Stimulated activated naive B cell treated with anti-CD40 and anti-IgM and Interleukin-4, amounts not matched to agents 10 μg/mL and 1 μg/mL and 100 μg/mL, for 72 hours (primary cell): Measurements from ENCODE around the gene NTN4.
A peak's percentile ranks its signal among the peaks of the same experiment; 100 is the strongest.

Source experiments
- ATAC-seq, 2 donors: fragments of 150-1000 bp; cut with Tn5 transposase; replicated peaks; 2 replicates each; pipeline ENCODE4 v1.10.0; 2021; ENCODE audit warnings: moderate library complexity in 1 of 2
- DNase-seq: peaks from one replicate; pipeline ENCODE4 v3.0.0; 2021
- H3K27ac Mint-ChIP-seq: one replicate; pipeline ENCODE4 v1.8.0; 2022; ENCODE audit warnings: mild to moderate bottlenecking, mixed read lengths
- H3K27me3 Mint-ChIP-seq, 2 donors: one replicate each; pipeline ENCODE4 v1.8.0; 2022; ENCODE audit warnings: mixed read lengths in 2 of 2
- H3K36me3 Mint-ChIP-seq, 2 donors: one replicate each; pipeline ENCODE4 v1.8.0; 2022; ENCODE audit warnings: mixed read lengths in 2 of 2, mild to moderate bottlenecking in 1 of 2
- H3K4me1 Mint-ChIP-seq, 2 donors: one replicate each; pipeline ENCODE4 v1.8.0; 2022; ENCODE audit warnings: mixed read lengths in 2 of 2, mild to moderate bottlenecking in 1 of 2
- H3K4me3 Mint-ChIP-seq, 2 donors: one replicate each; pipeline ENCODE4 v1.8.0; 2022; ENCODE audit warnings: mild to moderate bottlenecking in 2 of 2, mixed read lengths in 2 of 2, moderate library complexity in 1 of 2
- H3K9me3 Mint-ChIP-seq, 2 donors: one replicate each; pipeline ENCODE4 v1.8.0; 2022; ENCODE audit warnings: mixed read lengths in 2 of 2, mild to moderate bottlenecking in 1 of 2

NTN4 gene

DNA sequence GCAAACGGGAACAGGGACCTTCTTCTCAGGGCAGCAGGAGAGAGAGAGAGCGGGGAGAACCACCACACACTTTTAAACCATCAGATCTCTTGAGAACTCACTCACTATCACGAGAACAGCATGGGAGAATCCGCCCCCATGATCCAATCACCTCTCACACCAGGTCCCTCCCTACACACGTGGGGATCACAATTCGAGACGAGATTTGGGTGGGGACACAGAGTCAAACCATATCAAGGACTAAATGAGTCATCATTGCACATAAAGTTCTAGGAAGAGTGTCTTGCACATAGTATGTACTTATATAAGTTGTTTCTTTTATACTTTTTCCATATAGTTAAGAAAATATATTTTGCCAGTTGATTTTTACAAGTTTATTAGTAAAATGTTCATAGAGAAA lies 17.6 kb upstream of the NTN4 start:
- Mint-ChIP-seq H3K27ac (no peak overlapping the region), H3K9me3 (no peaks in the 10 kb centered on the region), H3K4me3 (no peak overlapping the region), H3K4me1 (no peaks in the 10 kb centered on the region), H3K36me3 (no peaks in the 10 kb centered on the region), H3K27me3 (peaks cover 24 to 27% of the 10 kb centered on the region in 2 donors)
- DNase-seq (no peak), ATAC-seq (no peak)

DNA sequence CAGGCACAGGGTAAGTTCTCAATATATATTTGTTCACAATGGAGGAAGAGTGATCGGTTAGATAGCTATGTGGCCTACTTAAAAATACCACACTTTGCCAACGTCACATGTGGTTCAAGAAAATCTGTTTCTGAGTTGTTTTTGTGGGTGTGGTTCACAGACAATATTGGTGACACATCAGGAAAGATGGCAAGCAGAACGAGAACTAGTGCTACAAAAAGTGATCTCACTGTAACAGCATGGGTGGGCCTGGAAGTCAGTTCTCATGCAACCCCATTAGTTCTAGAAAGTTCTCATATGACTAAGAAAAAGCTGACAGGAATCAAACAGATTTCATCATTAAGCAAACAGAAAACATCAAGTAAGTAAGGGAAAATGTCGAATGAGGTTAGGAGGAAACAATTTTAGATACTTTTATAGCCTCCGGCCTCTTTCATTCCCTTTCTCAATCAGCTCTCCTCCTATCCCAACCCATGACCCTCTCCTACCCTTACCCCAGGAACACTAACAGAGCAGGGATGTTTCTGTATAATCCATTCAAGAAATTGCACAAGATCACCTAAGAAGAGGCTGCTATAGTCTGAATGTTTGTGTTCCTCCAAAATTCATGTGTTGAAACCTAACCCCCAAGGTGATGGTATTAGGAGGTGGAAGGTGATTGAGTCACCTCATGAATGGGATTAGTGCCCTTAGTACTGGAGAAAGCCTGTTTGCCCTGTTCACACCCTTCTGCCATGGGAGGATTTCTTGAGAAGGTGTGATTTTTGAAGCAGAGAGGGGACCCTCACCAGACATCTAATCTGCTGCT lies 15.5 kb upstream of the NTN4 start:
- no peak overlapping the region for H3K4me3 Mint-ChIP-seq
- peaks cover 22 to 25% of the 10 kb centered on the region in 2 donors for H3K27me3 Mint-ChIP-seq
- DNase-seq: no peak
- H3K36me3 Mint-ChIP-seq: no peaks in the 10 kb centered on the region
- no peak overlapping the region for H3K27ac Mint-ChIP-seq
- H3K4me1 Mint-ChIP-seq: no peaks in the 10 kb centered on the region
- H3K9me3 Mint-ChIP-seq: no peaks in the 10 kb centered on the region
- ATAC-seq: no peak

DNA sequence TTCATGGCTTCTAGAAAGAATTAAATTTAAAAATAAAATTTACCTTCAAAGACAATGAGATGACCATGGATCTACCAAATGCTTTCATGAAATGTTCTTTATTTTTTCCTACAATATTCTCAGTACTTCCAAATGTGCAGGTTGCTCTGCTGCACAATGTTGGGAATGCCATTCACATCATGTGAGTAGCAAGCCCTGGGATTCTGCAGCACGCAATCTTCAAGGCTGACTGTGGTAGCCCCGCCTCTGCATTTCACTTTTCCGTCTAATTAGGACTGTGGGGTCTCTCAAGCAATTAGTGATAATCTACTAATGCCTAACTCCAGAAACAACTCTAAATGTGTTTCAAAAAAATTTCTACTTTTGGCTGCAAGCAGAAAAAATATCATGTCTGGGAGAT lies 13.7 kb upstream of the NTN4 start:
- no peak for DNase-seq
- Mint-ChIP-seq H3K4me1 (no peaks in the 10 kb centered on the region), H3K27me3 (peaks cover 12 to 17% of the 10 kb centered on the region in 2 donors), H3K36me3 (no peaks in the 10 kb centered on the region), H3K27ac (no peak overlapping the region), H3K4me3 (no peak overlapping the region), H3K9me3 (no peaks in the 10 kb centered on the region)
- no peak for ATAC-seq

DNA sequence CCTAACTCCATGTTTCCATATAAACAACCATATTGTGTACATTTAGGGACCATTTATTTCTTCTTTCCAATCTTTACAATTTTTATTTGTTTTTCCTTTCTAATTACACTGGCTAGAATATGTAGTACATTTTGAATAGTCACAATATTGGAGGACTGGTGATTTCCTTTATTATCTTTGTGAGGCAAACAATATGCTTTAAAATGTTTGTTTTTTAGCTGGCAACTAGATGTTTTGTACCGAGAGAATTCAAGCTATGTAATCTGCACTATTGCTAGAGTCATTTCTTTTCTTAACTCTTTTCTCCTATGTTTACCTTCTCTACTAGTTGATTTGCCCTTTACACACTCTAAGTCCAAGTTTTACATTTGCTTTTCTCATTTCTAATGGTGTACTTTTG lies 13.3 kb upstream of the NTN4 start:
- H3K4me3 Mint-ChIP-seq: no peak overlapping the region
- peaks cover 11 to 17% of the 10 kb centered on the region in 2 donors for H3K27me3 Mint-ChIP-seq
- ATAC-seq (no peak), DNase-seq (no peak)
- no peaks in the 10 kb centered on the region for H3K36me3 Mint-ChIP-seq
- H3K9me3 Mint-ChIP-seq: no peaks in the 10 kb centered on the region
- H3K27ac Mint-ChIP-seq: no peak overlapping the region
- H3K4me1 Mint-ChIP-seq: no peaks in the 10 kb centered on the region

DNA sequence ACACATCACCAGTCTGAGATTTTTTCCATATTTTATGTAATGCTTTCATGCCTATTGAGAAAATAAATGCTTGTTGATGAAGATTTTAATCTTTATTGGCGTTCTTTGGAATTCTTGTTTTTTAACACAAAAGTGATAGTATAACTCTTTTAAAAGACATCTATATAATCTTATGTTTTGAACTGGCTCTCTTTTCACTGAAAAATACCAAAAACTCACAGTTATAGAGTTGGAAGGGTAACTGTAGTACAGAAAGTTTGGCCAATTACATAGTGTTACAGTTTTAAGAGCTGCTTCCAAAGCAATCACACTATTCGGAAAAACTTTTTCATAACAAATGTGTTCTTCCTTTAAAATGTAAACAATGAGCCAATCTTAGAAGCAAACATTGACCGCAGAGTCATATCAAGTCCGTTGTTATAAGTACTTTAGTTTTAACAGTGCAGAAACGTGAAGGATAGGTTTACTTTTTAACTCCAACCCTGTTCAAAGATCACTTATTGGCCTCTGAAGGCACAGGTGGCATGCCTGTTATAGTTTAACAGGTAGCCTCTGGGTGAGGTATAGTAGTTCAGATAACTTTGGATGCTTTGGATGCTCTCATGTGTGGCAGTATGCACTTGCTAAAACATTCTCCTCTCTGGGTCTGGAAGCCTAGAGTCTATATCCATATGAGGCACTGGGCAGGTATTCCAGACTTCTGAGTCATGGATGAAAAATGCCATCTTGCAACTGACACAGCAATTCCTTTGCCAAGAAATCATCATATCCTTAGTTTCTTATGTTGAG lies 12.1 kb upstream of the NTN4 start:
- no peak for DNase-seq
- H3K27ac Mint-ChIP-seq: no peak overlapping the region
- H3K4me3 Mint-ChIP-seq: no peak overlapping the region
- no peaks in the 10 kb centered on the region for H3K36me3 Mint-ChIP-seq
- H3K9me3 Mint-ChIP-seq: no peaks in the 10 kb centered on the region
- peaks cover 5 to 16% of the 10 kb centered on the region in 2 donors for H3K27me3 Mint-ChIP-seq
- ATAC-seq: no peak
- no peaks in the 10 kb centered on the region for H3K4me1 Mint-ChIP-seq

DNA sequence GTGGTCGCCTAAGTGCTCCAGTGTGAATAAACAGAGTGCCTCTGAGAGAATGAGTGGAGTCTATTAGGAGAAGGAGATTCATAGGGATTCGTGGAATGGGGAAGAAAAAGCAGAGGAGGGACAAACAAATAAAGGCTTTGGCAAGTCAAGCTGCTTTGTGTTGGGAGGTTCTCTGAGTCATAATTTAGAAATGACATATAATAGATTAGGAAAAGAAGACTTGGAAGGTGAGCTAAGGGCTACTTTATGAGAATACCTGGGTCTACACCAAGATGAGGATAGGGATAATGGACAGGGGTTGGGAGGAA lies 6.4 kb upstream of the NTN4 start:
- Mint-ChIP-seq H3K4me1 (no peaks in the 10 kb centered on the region), H3K36me3 (no peaks in the 10 kb centered on the region), H3K4me3 (no peak overlapping the region), H3K27me3 (peaks cover 30 to 33% of the 10 kb centered on the region in 2 donors), H3K9me3 (peaks cover 0 to 2% of the 10 kb centered on the region in 2 donors), H3K27ac (no peak overlapping the region)
- no peak for ATAC-seq
- DNase-seq: no peak

DNA sequence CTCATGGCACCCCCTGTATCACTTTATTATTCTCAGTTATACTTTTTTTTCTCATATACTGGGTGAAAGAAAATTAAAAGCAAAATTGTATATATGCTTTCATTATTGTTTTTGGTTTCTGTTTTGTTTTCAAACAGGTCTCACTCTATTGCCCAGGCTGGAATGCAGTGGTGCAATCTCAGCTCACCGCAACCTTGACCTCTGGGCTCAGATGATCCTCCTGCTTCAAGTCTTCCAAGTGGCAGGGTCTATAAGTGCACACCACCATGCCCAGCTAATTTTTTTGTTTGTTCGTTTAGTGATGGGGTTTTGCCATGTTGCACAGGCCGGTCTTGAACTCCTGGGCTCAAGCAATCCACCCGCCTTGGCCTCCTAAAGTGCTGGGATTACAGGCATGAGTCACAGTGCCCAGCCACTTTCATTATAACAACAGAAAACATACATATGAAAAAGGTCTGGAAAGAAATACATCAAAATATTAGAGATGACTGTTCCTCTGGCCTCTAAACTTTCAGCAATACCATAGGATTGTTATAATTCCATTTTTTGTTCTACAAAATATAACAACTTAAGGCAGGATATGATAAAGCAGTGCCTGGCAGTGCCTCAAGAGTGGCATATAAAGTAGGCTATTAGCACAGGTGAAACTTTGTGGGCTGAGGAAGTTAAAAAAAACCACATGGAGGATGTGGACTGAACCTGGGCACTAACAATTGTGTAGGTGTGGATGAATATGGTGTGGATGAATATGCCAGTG lies 5.8 kb upstream of the NTN4 start:
- ATAC-seq: peak in 1 of 2 donors; percentile 23
- DNase-seq: no peak
- H3K4me3 Mint-ChIP-seq: no peak overlapping the region
- H3K4me1 Mint-ChIP-seq: peaks cover 0 to 1% of the 10 kb centered on the region in 2 donors
- peaks cover 0 to 2% of the 10 kb centered on the region in 2 donors for H3K9me3 Mint-ChIP-seq
- H3K27ac Mint-ChIP-seq: no peak overlapping the region
- peaks cover 35 to 38% of the 10 kb centered on the region in 2 donors for H3K27me3 Mint-ChIP-seq
- no peaks in the 10 kb centered on the region for H3K36me3 Mint-ChIP-seq

DNA sequence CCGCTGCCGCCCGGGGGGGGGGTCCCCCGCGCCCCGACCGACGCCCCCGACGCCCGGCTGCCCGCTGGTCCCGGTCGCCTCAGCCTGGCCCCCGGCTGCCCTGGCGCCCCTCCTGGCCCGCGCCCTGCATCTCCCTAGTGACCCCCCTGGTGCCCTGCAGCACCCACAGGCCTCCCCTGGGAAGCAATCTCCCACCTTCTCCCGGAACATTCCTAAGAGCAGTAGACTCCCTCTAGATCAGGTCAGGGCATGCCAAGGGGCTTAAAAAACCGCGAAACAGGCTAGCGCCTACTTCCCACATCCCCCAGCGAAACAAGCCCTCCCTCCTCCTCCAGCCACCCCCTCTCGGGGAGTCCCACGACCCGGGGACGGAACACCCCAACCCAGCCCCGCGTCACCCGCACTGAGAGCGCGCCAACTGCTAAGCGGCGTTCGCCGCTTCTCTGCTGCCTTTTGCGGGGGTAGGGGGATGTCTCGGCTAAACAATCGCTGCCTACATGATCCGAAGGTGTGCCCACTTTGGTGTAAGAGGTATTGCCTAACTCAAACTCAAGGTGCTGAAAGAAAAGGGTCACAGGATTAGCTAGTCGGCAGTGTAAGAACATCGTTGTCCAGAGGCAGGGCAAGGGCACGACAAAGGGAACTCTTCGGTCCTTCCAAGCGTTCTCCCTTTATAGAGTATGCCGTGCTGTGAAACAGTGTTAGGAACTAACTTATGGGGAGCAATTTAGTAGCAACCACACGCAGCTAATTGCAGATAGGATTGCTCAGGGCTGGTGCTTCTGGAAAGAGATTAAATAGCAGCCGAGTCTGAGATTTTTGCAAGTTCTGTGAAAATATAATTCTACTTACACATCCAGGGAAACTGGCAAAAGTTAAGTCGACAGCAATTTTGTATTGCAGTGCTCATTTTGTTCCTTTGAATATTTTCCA lies 619 bp upstream of the NTN4 start:
- peaks cover 9 to 20% of the 10 kb centered on the region in 2 donors for H3K4me1 Mint-ChIP-seq
- ATAC-seq (peak; percentile 22 to 50), DNase-seq (no peak)
- H3K4me3 Mint-ChIP-seq: peak overlapping the region; percentile 86
- H3K9me3 Mint-ChIP-seq: no peaks in the 10 kb centered on the region
- no peaks in the 10 kb centered on the region for H3K36me3 Mint-ChIP-seq
- H3K27me3 Mint-ChIP-seq: peaks cover 49 to 65% of the 10 kb centered on the region in 2 donors
- peak overlapping the region; percentile 84 for H3K27ac Mint-ChIP-seq

DNA sequence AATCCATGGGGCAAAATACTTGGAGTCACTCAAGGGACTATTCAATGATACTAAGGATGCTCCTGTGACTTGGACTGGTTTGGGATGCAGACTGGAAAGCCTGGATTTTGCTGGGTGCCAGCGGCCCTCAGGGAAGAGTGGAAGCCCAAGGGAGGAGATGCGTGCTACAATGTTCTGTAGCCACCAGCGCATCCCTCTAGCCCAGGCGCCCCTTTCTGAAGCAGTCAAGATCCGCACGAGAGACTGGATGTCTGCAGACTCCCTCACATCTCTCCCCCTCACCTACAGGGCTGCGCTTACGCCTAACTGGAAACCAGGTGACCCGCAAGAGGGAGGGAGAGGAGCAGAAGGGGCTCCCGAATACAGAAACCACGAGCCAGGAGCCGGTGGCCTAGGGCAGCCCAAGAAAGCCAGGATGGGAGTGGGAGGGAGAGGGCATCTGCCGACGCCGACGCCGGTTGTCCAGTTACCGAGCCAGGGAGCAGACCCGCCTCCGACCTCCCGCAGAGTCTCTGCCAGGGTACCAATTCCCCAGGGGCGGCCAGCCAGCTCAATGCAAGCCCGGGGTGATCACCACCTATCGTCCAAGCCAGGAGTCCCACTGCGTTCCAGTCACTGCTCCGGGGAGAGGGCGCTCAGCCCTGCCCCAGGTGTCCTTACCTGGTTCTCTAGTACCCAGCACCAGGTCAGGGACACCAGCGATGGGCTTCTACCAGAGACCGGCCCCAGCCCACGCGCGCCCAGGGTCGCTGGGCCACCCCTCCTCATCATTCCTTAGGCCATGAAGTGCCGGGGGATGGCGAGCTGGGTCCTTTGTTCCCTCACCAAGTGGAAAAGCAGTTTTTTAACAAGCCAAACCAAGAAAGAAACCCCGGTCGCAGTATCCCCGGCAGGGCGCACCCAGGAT lies 1.2 kb downstream of the NTN4 start:
- peak overlapping the region; percentile 37 for H3K27ac Mint-ChIP-seq
- no peaks in the 10 kb centered on the region for H3K9me3 Mint-ChIP-seq
- DNase-seq: no peak
- H3K27me3 Mint-ChIP-seq: peaks cover 44 to 68% of the 10 kb centered on the region in 2 donors
- H3K36me3 Mint-ChIP-seq: no peaks in the 10 kb centered on the region
- H3K4me1 Mint-ChIP-seq: peaks cover 9 to 20% of the 10 kb centered on the region in 2 donors
- H3K4me3 Mint-ChIP-seq: peak overlapping the region; percentile 77 to 82
- peak; percentile 23 to 33 for ATAC-seq

DNA sequence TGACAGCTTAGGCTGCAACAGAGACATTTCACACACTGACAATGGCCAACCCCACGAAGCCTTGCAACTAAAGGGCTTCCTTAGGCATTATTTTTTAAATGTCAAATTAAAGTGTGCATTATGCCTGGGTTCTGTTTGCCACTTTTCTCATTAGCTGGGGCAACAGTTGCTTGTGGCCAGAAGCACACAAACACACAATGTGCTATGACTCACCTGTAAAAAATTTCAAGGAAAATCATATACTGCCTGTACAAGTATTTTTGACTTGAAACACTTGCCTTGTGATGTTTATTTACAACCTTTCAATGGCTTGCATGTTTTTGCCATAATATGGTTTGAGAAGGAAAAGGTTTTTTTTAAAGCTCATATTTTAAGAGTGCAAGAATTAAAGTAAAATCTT lies 1.9 kb downstream of the NTN4 start:
- DNase-seq: no peak
- H3K36me3 Mint-ChIP-seq: no peaks in the 10 kb centered on the region
- H3K4me1 Mint-ChIP-seq: peaks cover 9 to 20% of the 10 kb centered on the region in 2 donors
- H3K9me3 Mint-ChIP-seq: no peaks in the 10 kb centered on the region
- no peak overlapping the region for H3K4me3 Mint-ChIP-seq
- no peak for ATAC-seq
- no peak overlapping the region for H3K27ac Mint-ChIP-seq
- H3K27me3 Mint-ChIP-seq: peaks cover 38 to 66% of the 10 kb centered on the region in 2 donors

DNA sequence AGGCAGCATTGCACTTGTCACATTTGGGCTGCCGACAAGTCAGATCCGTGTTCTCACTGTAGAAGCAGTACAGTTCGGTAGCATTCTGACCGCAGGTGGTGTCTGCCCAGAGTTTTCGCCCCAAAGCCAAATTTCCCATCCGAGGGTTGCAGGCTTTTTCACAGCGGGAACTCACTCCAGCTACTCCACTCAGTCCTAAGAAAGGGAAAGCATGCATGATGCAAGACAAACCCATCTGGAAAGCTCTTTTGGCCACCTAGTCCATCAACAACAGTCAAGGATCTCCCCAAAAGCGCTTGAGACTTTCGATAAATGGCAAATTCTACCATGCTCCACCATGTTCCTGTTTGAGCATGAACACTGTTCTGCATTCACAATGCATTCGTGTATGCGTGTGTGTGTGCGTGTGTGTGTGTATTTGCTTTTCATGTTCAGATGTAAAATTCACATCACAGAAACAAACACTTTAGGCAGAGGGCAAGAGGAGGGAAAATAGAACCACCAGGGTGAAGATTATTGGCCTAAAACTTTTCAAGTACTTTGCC lies 3.2 kb downstream of the NTN4 start:
- H3K9me3 Mint-ChIP-seq: no peaks in the 10 kb centered on the region
- H3K27me3 Mint-ChIP-seq: peaks cover 32 to 65% of the 10 kb centered on the region in 2 donors
- ATAC-seq (no peak), DNase-seq (no peak)
- no peaks in the 10 kb centered on the region for H3K36me3 Mint-ChIP-seq
- peaks cover 9 to 20% of the 10 kb centered on the region in 2 donors for H3K4me1 Mint-ChIP-seq
- no peak overlapping the region for H3K4me3 Mint-ChIP-seq
- H3K27ac Mint-ChIP-seq: no peak overlapping the region

DNA sequence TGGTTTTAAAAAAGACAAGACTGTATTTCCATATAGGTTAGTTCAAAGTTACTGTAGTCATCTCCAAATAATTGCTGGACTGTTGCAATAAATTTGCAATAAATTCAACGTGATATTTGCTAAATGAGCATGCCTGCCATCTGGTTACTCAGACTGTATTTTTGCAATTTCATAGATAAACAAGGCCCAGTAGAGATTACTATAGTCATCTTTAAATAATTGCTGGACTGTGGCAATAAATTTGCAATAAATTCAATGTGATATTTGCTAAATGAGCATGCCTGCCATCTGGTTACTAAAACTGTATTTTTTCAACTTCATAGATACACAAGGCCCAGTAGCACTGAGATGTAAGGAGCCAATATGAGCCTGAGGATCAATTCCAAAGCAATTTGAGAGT lies 5.6 kb downstream of the NTN4 start:
- H3K4me1 Mint-ChIP-seq: peaks cover 4 to 7% of the 10 kb centered on the region in 2 donors
- DNase-seq: no peak
- no peak overlapping the region for H3K4me3 Mint-ChIP-seq
- no peak overlapping the region for H3K27ac Mint-ChIP-seq
- H3K27me3 Mint-ChIP-seq: peaks cover 22 to 48% of the 10 kb centered on the region in 2 donors
- no peaks in the 10 kb centered on the region for H3K9me3 Mint-ChIP-seq
- no peaks in the 10 kb centered on the region for H3K36me3 Mint-ChIP-seq
- ATAC-seq: no peak

DNA sequence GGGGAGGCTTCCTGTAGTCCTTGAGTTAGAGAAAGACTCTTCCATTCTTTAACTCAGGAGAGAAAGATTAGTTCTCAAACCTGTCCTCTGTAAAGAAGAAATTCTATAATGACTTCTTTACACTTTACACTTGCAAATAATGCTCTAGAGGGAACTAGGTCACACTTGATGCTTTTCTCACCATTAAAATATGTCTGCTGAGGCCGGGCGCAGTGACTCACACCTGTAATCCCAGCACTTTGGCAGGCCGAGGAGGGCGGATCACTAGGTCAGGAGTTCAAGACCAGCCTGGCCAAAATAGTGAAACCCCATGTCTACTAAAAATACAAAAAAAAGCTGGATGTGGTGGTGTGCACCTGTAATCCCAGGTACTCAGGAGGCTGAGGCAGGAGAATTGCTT lies 6.3 kb downstream of the NTN4 start:
- Mint-ChIP-seq H3K27ac (no peak overlapping the region), H3K9me3 (no peaks in the 10 kb centered on the region), H3K4me3 (no peak overlapping the region), H3K36me3 (no peaks in the 10 kb centered on the region), H3K4me1 (peaks cover 0 to 1% of the 10 kb centered on the region in 2 donors), H3K27me3 (peaks cover 20 to 42% of the 10 kb centered on the region in 2 donors)
- ATAC-seq (no peak), DNase-seq (no peak)
